H1 (cell line): ENCODE measurements around the gene RABL2B. TPM values are rescaled to one million over a fixed set of nuclear protein-coding genes. Genes with fewer than 3 reads are reported as not detected.

Experiments used
- POU5F1 ChIP-seq: IDR thresholded peaks from 2 replicates; pipeline ENCODE4 v1.6.1; 2011; ENCODE audit warnings: low read depth, mild to moderate bottlenecking, low read length, moderate library complexity
- RNF2 ChIP-seq: fragments of 200-900, 300-1000 bp; sonication (generic); IDR thresholded peaks from 2 replicates; pipeline ENCODE4 v1.7.1; 2016; ENCODE audit warnings: borderline replicate concordance, low read depth, mild to moderate bottlenecking, antibody characterized with exemption, low read length; ENCODE audit not compliant: poor library complexity, severe bottlenecking; ENCODE audit errors: missing control alignments
- TAF7 ChIP-seq: optimal IDR thresholded peaks from 2 replicates; pipeline ENCODE3; 2011; ENCODE audit warnings: low read depth, mild to moderate bottlenecking, inconsistent platforms, low read length, moderate library complexity, borderline replicate concordance
- polyA plus RNA-seq, 7 experiments: library from polyadenylated mRNA; depleted of rRNA in 3 of 7; stranded (reverse) in 5 of 7; unstranded in 2 of 7; fragments of >200 nt in 5 of 7; fragments of 200-250 nt in 2 of 7; gene quantifications; 1 replicate in 5 of 7; 2 replicates in 1 of 7; 4 replicates in 1 of 7; pipeline versions ENCODE4 v1.2.1 to v1.2.3, GENCODE V29; 2011 to 2013; ENCODE audit warnings: missing spikeins in 2 of 7, mixed read lengths in 2 of 7
- total RNA-seq: library from RNA; stranded (reverse); fragmentation: NEBNext Ultra II Directional; extraction: Animal tissue kit (Norgen Biotek cat#: 25700); gene quantifications from 2 replicates; pipeline ENCODE4 v1.2.1, GENCODE V29; 2021
- TF ChIP-seq, protein P1 (sequence below): IDR thresholded peaks from 2 replicates; pipeline ENCODE4 v1.6.1; 2011; ENCODE audit warnings: low read length, improper control_type of control experiment

Gene RABL2B
- total and polyA plus RNA-seq, 2 of the 8 experiments (the other 6 are each of a cell fraction or from before 2014, with no cell fraction given), result 16.2 to 26.5 TPM

DNA sequence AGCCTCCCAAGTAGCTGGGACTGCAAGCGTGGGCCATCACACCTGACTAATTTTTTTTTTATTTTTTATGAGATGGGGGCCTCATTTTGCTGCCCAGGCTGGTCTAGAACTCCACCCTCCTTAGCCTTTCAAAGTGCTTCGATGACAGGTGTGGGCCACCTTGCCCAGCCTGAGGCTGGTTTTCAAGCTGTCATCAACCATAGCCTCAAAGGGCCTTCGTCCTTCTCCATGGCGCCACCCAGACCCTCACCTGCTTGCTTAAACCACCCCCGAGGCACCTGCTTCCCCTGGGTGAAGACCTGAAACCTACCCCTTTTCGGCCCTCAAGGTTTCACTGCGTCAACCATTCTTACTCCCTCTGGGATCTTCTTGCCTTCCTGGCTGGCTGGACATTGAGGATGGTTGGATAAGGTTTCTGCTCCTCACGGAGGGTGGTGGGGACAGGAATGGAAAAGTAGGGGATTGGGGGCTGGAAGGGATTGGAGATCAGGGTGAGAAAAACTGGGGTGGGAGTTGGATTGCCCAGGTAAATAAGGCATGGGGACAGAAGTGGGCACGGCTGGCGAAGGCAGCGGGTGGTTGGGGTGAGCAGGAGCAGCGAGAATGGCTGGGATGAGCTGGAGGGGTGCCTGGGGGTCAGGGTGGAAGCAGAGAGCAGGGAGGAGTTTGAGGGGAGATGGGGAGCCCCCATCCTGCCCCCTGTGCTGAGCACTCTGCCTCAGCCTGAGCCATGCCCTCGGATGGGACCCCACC is 48.3 kb downstream of the RABL2B start (continued):
- TF ChIP-seq, protein P1, sequence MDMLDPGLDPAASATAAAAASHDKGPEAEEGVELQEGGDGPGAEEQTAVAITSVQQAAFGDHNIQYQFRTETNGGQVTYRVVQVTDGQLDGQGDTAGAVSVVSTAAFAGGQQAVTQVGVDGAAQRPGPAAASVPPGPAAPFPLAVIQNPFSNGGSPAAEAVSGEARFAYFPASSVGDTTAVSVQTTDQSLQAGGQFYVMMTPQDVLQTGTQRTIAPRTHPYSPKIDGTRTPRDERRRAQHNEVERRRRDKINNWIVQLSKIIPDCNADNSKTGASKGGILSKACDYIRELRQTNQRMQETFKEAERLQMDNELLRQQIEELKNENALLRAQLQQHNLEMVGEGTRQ, result no peak
- TF ChIP-seq POU5F1, result no peak
- TF ChIP-seq RNF2, result no peak
- TF ChIP-seq TAF7, result no peak
